HG03135 (cell line): Measurements from ENCODE around the gene HCFC1R1.
"Not testable (repeated sequence)": the region's sequence is repeated elsewhere in the genome, so short reads cannot be mapped to it uniquely, and the experiment has no call there.

ENCODE experiments used
- ATAC-seq: cut with Tn5 transposase; IDR thresholded peaks from one replicate; pipeline ENCODE4 v1.9.1; 2021; ENCODE audit warnings: mild to moderate bottlenecking, moderate library complexity; ENCODE audit not compliant: unreplicated experiment

The HCFC1R1 gene

GRCh38 chr16:3023669-3024478 is at the start of gene HCFC1R1, which contains the start of gene THOC6:
Gene HCFC1R1, minus strand, starts transcription at chr16:3023942. Its CDS starts 1 bp downstream, at chr16:3023941.
Gene THOC6, plus strand, starts transcription at chr16:3024035. Its CDS starts 292 bp downstream, at chr16:3024327.
- ATAC-seq, result peak; percentile 66

GRCh38 chr16:3073448-3073847 is 49.7 kb upstream of the HCFC1R1 start:
- no peak for ATAC-seq

- ATAC-seq, result not testable (repeated sequence)
Observed at GRCh38 chr16:3072576-3073263, 49.0 kb upstream of the HCFC1R1 start.

- not testable (repeated sequence) for ATAC-seq
Observed at GRCh38 chr16:3072148-3072547, 48.4 kb upstream of the HCFC1R1 start.

- ATAC-seq, result no peak
Observed at GRCh38 chr16:3071655-3072054, 47.9 kb upstream of the HCFC1R1 start.

GRCh38 chr16:3070608-3071111 is 46.9 kb upstream of the HCFC1R1 start:
- ATAC-seq, result no peak

GRCh38 chr16:3069146-3069545 is 45.4 kb upstream of the HCFC1R1 start:
- ATAC-seq, result not testable (repeated sequence)

GRCh38 chr16:3068487-3068886 is 44.7 kb upstream of the HCFC1R1 start:
- ATAC-seq, result no peak

- no peak for ATAC-seq
Observed at GRCh38 chr16:3066440-3066748, 42.7 kb upstream of the HCFC1R1 start.

- ATAC-seq, result no peak
Observed at GRCh38 chr16:3065742-3066439, 42.1 kb upstream of the HCFC1R1 start.

GRCh38 chr16:3065069-3065741 is 41.5 kb upstream of the HCFC1R1 start, which contains the start of gene IL32:
Gene IL32, plus strand, starts transcription at chr16:3065640. Its CDS starts 172 bp downstream, at chr16:3065812.
- no peak for ATAC-seq

GRCh38 chr16:3063625-3064386 is 40.1 kb upstream of the HCFC1R1 start:
- ATAC-seq, result no peak

GRCh38 chr16:3062553-3062952 is 38.8 kb upstream of the HCFC1R1 start:
- ATAC-seq, result no peak

- no peak for ATAC-seq
Observed at GRCh38 chr16:3060339-3061127, 36.8 kb upstream of the HCFC1R1 start.

- no peak for ATAC-seq
Observed at GRCh38 chr16:3059723-3060242, 36.0 kb upstream of the HCFC1R1 start.

- peak; percentile 61 for ATAC-seq
Observed at GRCh38 chr16:3059041-3059722, 35.4 kb upstream of the HCFC1R1 start.

- peak; percentile 32 for ATAC-seq
Observed at GRCh38 chr16:3058139-3059030, 34.6 kb upstream of the HCFC1R1 start.
